Cerebellar cortex (tissue), 1 donor: ENCODE measurements around the gene SUMF1.
"Not testable (repeated sequence)": the region's sequence is repeated elsewhere in the genome, so short reads cannot be mapped to it uniquely, and the experiment has no call there.

ENCODE experiments used
- DNase-seq: peaks from one replicate; pipeline ENCODE4 v3.0.0-alpha.2; 2015; ENCODE audit warnings: low spot score

SUMF1 gene

DNA sequence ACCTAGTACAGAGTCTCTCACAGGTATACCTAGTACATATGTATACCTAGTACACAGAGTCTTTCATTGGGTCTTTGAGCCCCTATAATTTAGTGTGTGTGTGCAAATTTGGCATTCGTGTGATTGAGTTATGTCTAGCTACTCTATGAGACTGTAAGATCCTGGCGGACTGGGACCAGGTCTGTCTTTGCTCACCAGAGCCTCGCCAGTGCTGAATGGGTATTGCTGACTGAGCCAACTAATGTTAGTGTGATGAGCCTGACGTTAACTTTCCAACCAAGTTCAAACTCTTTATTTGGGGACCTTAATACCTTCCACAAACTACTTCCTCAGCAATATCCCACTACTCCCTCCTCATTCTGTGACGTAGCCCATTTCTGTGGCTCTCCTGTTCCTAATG, 128.3 kb downstream of the SUMF1 start:
- no peak for DNase-seq

DNA sequence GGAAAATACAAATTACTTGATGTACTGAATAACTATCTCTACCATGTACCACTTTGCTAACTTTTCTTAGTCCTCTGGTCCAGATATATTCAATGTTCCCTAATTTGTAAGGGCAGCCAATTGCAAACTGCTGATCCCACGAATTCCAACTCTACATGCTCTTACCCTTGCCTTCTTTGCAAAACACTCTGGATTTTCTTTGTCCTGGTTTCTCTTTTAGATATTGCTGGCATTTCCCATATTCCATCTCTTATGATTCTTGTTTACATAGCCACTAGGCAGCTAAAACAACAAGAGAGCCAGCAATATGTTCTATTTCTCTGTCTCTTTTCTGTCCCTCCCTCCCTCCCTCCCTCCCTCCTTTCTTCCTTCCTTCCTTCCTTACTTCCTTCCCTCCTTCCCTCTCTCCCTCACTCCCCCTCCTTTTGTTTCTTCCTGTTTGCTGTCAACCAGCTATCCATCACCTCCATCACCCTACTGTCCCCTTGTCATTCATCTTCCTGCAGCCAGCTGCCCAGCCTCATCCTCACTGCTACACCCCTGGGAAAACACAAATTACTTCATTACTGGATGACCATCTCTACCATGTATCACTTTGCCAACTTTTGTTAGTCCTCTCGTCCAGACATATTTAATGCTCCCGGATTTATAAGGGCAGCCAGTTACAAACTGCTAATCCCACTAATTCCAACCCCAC, 130.1 kb downstream of the SUMF1 start:
- no peak for DNase-seq

DNA sequence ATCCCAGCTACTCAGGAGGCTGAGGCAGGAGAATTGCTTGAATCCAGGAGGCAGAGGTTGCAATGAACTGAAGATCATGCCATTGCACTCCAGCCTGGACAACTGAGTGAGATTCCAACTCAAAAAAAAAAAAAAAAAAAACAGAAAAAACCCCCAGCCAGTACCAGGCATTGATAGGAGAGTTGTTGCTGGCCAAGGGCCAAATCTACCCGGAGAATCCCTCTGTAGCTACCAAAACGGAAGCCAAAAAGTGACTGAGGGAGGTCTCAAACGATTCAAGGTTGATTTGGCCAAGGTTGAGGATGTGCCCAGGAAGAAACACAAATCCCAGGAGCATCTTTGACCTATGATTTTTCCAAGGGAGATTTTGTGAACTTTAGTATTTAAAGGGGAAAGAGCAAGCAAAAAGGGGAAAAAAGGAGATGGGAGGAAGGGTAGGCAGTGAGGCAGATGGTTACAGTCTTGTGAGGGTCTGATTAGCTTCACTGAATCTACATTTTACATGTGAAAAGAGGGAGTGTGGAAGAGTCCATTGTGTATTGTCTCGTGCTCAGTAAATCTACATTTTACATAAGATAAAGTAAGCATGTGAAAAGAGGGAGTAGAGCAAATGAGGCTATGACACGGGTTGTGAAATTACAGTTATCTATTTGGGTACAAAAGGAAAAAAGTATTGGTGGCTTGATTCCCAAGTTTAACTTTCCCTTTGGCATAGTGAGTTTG, 131.1 kb downstream of the SUMF1 start:
- no peak for DNase-seq

DNA sequence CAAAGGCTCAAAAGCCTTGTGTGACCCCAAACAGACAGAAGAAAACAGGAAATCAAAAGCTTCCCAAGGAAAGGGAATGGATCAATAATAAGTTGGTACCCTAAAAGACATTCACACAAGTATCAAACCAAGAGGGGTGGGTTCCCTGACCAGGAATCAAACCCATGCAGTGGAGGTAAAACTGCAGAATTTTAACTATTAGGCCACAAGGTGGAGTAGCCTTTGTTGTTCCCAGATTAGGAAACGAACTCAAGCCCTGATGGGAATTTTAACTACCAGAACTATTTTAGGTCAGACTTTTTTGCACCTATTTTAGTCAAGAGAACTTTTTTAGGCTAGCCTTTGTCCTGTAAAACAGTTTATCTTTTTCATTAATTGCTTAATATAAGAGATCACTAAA, 132.5 kb downstream of the SUMF1 start:
- no peak for DNase-seq

DNA sequence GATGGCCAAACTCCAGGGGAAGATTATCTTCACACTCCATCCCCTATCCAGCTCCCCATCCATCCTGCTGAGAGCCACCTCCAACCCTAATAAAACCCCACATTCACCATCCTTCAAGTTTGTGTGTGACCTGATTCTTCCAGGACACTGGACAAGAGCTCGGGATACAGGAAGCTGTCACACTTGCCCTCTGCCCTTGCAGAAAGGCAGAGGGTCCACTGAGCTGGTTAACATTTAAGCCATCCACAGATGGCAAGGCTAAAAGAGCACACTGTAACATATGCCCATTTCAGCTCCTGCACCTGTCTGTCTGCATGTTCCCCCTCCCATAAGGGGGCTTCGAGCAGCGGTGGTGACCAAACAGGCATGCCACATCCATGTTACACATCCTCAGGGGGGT, 134.1 kb downstream of the SUMF1 start:
- DNase-seq, result no peak

DNA sequence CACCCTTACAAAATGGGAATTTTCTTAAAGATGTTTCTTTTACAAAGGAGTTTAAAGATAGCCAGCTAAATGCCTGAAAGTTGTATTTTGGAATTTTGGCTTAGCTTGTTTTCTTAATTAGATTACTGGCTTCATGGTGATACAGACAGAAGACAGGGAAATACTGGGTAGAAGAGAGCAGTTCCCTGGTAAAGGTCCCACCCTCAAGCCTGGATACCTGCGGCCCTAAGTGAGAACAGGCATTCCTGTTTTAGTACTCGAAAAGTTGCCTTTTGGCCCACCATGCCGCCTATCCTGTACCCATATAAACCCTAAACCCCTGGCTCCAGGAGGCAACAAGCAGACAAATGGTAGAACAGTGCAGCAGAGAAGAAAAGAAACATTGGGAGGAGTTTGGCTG, 134.5 kb downstream of the SUMF1 start:
- no peak for DNase-seq

DNA sequence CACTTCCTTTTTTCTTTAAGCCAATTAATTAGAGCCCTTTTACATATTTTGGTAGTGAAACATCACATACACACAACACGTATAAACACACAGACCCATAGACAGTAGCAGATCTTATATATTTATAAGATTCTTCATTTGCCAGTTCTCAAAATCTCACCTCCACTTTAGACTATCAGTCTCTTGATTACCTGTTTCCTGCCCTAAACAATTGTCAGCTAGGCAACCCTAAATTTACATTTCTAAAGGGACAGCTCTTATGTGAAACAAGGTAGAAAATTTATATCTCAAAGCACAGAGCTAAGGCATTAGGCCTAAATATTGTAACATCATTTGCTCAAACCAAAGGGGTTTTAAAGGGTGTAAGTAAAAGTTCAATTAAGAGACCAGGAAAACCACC, 135.0 kb downstream of the SUMF1 start:
- DNase-seq, result no peak

DNA sequence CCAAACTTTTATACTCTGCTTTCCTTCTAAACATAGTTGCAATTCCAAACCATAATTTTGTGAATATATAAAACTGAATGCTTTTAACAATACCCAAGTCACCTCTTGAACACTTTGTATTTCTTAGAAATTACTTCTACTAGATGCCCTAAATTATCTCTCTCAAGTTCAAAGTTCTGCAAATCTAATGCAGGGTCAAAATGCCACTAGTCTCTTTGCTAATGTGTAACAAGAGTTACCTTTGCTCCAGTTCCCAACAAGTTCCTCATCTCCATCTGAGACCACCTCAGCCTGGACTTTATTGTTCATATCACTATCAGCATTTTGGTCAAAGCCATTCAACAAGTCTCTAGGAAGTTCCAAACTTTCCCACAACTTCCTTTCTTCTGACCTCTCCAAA, 137.3 kb downstream of the SUMF1 start:
- not testable (repeated sequence) for DNase-seq

DNA sequence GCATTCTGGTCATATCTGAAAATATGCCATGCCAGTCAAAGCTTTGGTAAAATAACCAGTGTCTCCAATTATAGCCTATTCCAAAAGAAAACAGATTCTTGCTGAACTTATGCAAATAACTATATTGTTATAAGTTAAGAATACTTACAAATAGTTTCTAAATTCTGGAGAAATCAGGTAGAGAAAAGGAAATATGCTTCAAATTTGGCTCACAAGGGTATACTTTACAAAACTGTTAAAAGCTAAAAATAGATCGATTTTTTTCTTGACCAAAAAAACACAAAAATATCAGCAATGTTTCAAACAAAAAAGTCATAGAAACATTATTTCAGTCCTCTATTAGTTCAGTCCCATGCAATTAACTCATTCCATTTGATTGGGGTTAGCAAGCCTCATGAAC, 140.2 kb downstream of the SUMF1 start:
- DNase-seq, result no peak

DNA sequence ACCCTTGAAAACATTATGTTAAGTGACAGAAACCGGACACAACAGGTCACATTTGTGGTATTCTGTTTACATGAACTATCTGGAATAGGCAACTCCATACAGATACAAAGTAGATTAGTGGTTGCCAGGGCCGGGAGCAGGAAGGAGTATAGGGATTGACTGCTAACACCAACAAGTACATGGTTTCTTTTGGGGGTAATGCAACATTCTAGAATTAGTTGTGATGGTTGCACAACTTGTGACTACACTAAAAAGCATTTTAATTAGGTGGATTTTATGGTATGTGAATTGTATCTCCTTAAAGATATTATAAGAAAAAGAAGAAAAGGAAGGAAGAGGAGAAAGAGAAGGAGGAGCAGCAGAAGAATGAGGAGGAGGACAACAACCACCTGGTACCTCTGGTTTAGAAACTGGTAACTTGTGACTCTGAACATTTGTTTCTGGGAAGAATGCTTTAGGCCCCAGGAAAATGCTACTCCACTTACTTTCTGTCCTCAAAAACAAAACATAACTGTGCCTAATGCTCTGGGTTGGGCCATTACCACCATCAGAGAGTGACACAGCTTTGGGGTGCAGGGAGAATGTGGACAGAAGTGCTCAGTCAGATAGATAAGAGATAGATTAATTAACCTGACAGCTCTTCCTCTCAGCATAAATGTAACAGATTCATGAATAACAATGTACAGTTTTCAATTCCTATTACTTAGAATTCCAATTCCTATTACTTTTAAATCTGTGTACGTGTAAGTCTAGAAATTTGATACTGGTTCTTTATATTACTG, 143.6 kb downstream of the SUMF1 start:
- DNase-seq, result no peak

DNA sequence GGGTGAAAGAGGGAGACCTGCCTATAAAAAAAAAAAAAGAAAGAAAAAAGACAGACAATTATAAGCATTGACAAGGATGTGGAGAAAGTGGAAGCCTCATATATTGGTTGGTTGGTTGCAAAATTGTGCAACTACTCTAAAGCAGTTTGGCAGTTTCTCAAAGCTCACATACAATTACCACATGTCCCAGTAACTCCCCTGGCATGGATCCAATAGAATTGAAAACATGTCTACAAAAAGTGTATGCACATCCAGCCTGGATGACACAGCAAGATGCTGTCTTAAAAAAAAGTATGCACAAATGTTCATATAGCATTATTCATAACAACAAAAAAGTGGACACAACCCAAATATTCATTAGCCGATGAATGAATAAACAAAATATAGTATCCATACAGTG, 144.4 kb downstream of the SUMF1 start:
- DNase-seq, result no peak

DNA sequence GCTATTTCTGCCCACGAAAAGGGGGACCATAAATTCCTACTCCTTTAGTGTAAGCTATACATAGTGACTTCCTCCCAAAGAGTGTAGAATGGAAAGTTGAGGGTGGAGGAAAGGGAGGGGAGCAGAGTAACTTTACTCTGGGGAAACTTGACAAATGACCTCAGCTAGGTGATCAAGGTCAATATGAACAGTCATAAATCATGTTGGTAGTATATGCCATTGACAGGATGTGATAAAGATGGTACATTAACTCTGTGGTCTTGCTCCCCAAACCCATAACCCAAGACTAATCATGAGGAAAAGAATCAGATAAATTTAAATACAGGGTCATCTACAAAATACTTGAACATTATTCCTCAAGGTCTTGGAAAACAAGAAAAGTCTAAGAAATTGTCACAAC, 145.3 kb downstream of the SUMF1 start:
- no peak for DNase-seq

DNA sequence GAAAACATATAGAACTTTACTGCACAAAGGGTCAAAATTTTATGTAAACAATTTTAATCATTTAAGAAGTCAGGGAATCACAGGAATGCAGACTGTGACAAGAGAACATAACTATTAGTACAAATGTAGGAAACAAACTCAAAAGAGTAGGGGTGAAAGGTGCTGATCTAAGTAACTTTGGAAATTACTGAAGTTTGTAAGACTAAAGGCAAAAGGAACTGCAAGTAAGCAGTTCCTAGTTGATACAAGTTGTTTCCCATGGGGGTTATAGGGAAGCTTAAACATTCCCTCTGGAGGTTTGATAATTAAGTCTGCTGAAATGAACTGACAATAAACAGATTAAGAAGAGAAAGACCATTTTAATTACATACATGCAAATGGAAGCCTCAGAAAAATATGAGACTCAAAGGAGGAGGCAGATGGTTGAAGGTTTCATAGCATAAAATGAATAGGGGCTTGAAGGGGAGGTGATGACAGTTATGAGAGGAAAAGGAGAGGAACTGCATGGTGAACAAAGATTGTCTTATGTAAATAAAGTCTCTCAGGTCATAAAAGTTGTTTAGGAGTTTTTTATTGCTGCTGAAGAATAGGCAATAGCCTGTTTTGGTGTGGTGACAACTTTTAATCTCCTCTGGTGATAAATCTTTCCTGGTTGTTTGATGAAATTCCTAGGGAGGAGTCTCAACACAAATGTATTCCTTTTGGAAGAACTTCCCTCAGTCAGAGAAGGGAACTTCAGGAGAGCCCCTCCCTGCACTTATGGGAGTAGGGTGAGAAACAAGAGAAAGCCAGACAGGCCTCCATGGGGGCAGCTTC, 146.8 kb downstream of the SUMF1 start:
- no peak for DNase-seq

DNA sequence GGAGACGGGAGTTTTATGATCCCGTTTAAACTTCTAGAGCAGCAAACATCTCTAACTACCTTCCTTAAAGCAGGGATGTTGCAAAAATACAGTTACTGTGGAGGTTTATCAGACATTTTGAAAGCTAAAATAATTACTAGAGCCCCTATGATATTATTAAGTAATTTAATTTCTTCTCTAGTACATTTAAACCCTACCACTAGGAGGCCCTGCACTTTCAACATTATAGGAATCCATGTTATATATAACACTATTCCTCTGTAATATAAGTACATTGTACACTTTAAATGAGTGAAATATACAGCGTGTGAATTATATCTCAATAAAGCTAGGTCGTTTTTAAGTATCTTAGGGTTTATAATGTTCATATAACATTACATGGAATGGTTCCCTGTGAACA, 152.4 kb downstream of the SUMF1 start:
- DNase-seq, result no peak

DNA sequence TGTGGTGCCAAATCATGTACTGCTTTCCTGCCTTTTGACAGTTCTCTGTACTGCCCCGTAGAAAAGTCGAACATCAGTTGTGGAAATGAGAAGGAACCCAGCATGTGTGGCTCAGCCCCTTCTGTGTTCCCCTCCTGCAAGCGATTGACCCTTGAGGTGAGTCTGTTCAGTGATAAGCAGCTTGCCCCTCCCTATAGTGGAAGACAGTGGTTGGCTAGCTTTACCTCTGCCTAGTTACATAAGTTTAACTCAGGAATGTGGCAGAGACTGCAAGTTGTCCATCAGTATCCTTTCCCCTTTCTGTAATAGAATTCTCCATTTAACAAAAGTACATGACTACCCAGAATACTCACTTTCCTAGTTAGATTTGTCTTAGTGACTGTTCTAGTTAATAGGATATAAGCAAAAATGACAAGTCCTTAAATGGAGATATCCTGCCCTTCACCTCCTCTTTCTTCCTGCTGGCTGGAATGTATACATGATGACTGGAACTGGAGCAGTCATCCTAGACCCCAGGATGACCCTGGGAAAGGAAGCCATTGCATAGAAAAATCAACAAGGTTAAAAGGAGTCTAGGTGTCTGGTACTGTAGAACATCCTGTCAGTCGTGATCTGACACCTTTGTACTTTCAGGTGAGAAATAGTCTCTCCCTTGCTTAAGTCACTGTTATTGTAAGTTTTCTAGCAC, 153.3 kb downstream of the SUMF1 start:
- DNase-seq, result no peak

DNA sequence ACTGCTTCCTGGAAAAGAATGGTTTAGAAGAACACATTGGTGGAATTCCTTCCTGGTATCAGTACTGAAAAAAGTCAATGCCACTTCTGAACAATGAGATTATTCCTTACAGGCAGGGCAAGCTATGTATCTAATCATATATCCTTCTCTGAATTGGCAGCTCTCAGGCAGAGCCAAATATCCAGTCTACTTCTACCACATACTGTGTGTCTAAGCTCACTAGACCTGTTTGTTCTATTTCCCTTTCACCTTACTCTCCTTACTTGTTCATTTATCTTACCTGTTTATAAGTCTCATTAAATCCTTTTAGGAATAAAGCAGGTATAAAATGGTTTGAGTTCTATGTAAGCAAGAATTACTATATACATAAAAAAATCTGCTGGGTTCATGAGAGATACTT, 155.6 kb downstream of the SUMF1 start:
- no peak for DNase-seq
